T-cell (primary cell): ENCODE measurements around the gene SRSF3. TPM values are rescaled to one million over a fixed set of nuclear protein-coding genes. Genes with fewer than 3 reads are reported as not detected.

Source experiments
- ATAC-seq, 4 experiments: fragments of 200-7000 bp in 3 of 4; fragments of 150-1000 bp in 1 of 4; cut with Tn5 transposase; replicated peaks in 1 of 4; 1 replicate in 3 of 4; 2 replicates in 1 of 4; pipeline ENCODE4 v1.10.0; 2021; ENCODE audit warnings: moderate library complexity in 3 of 4, mild to moderate bottlenecking in 2 of 4, moderate number of reproducible peaks in 1 of 4
- CTCF ChIA-PET, 2 donors: fragments of 300-600 bp; sonication (Branson Sonifier 250); formaldehyde crosslinking; loops; one replicate each; lab custom pipeline; 2022; ENCODE audit warnings: antibody characterized with exemption in 2 of 2; lab: Charles Lee
- POLR2A ChIA-PET, 2 donors: fragments of 300-600 bp; sonication (Branson Sonifier 250); formaldehyde crosslinking; loops; one replicate each; lab custom pipeline; 2022; ENCODE audit warnings: antibody characterized with exemption in 2 of 2; lab: Charles Lee
- DNase-seq, 35 experiments: peaks; one replicate each; pipeline versions ENCODE4 v3.0.0 to v3.0.0-alpha.2; 2013 to 2023
- H3K27ac ChIP-seq: one replicate; pipeline ENCODE4 v1.5.1; 2013; ENCODE audit warnings: low read length
- H3K27me3 ChIP-seq, 2 experiments: replicated peaks in 1 of 2; 1 replicate in 1 of 2; 2 replicates in 1 of 2; pipeline versions ENCODE4 v1.6.1 to v1.7.0; 2013; ENCODE audit warnings: low read length in 1 of 2, mixed read lengths in 1 of 2; ENCODE audit not compliant: control insufficient read depth in 2 of 2, insufficient read depth in 2 of 2; ENCODE audit errors: extremely low read depth in 1 of 2
- H3K36me3 ChIP-seq, 2 donors: 1 replicate in 1 of 2; 2 replicates in 1 of 2; pipeline versions ENCODE4 v1.6.1 to v1.7.0; 2013; ENCODE audit warnings: low read length in 1 of 2; ENCODE audit not compliant: control insufficient read depth in 2 of 2, insufficient read depth in 1 of 2; ENCODE audit errors: extremely low read depth in 1 of 2
- H3K4me1 ChIP-seq, 2 experiments: 1 replicate in 1 of 2; 2 replicates in 1 of 2; pipeline versions ENCODE4 v1.6.1 to v1.7.0; 2013; ENCODE audit warnings: low read length in 2 of 2, mixed read lengths in 1 of 2; ENCODE audit not compliant: insufficient read depth in 2 of 2, control insufficient read depth in 1 of 2; ENCODE audit errors: extremely low read depth in 1 of 2
- H3K4me3 ChIP-seq, 2 donors: 1 replicate in 1 of 2; 2 replicates in 1 of 2; pipeline versions ENCODE4 v1.5.1 to v1.7.0; 2013; ENCODE audit warnings: mild to moderate bottlenecking in 2 of 2, low read length in 1 of 2, moderate library complexity in 1 of 2; ENCODE audit not compliant: control insufficient read depth in 1 of 2; ENCODE audit errors: extremely low read depth in 1 of 2
- H3K9me3 ChIP-seq: 2 replicates; pipeline ENCODE4 v1.7.0; 2013
- H3K27ac Mint-ChIP-seq, 2 donors: one replicate each; pipeline ENCODE4 v1.8.0; 2020 to 2021; ENCODE audit warnings: mild to moderate bottlenecking in 2 of 2, mixed read lengths in 2 of 2
- H3K27me3 Mint-ChIP-seq, 2 donors: one replicate each; pipeline ENCODE4 v1.8.0; 2021 to 2022; ENCODE audit warnings: mixed read lengths in 2 of 2
- H3K36me3 Mint-ChIP-seq: one replicate; pipeline ENCODE4 v1.8.0; 2021; ENCODE audit warnings: mixed read lengths
- H3K4me1 Mint-ChIP-seq, 3 donors: one replicate each; pipeline ENCODE4 v1.8.0; 2020 to 2022; ENCODE audit warnings: mixed read lengths in 3 of 3, mild to moderate bottlenecking in 1 of 3
- H3K4me3 Mint-ChIP-seq, 3 donors: one replicate each; pipeline ENCODE4 v1.8.0; 2020 to 2022; ENCODE audit warnings: mild to moderate bottlenecking in 3 of 3, mixed read lengths in 3 of 3, moderate library complexity in 3 of 3
- H3K9me3 Mint-ChIP-seq, 3 donors: one replicate each; pipeline ENCODE4 v1.8.0; 2020 to 2022; ENCODE audit warnings: mixed read lengths in 3 of 3
- WGBS: methylation state at CpG from one replicate; pipeline ENCODE4 v1.1.5; 2013; ENCODE audit warnings: missing lambda C conversion rate; ENCODE audit not compliant: insufficient coverage; 5-methylcytosine and 5-hydroxymethylcytosine counted together
- total RNA-seq, 35 experiments: library from RNA in 6 of 35; stranded (reverse) in 6 of 35; fragments of 120-200 nt in 1 of 35; gene quantifications; one replicate each; pipeline versions ENCODE4 v1.2.1 to v1.2.4 and lab custom pipeline; 2013 to 2026

Gene SRSF3
- total RNA-seq, 5 donors from 2014 or later (not counting 1 experiment from before 2014, with no cell fraction given): 322 to 546 (median 332) TPM

DNA sequence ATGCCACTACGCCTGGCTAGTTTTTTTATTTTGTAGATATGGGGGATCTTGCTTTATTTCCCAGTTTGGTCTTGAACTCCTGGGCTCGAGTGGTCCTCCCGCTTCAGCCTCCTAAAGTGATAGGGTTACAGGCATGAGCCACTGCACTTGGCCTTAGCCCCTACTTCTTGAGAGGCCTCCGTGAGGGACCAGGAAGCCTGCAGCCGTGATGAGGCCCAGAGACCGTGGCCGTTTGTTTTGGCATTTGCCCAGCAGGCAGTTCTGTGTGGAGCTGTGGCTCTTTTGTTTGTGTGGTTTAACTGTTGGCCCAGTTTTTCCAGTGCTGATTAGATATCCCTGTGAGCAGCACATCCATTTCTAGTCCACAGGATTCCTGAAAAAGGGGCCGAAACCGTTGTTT lies 39.8 kb downstream of the SRSF3 start:
- Mint-ChIP-seq H3K9me3 (no peaks in the 10 kb centered on the region), H3K4me3 (no peak overlapping the region), H3K36me3 (no peaks in the 10 kb centered on the region), H3K4me1 (no peaks in the 10 kb centered on the region), H3K27me3 (peaks cover 0 to 2% of the 10 kb centered on the region in 2 donors), H3K27ac (no peak overlapping the region)
- no peaks in the 10 kb centered on the region for H3K36me3 ChIP-seq
- WGBS: 80% methylated on average over 4 of the region's 9 CpGs
- ATAC-seq (no peak), DNase-seq (no peak)
- ChIA-PET CTCF (interaction anchor here (0.5 to 0.7 kb wide), 3 partner anchors 49 to 1158 kb away, joined by 3 to 4 read pairs (median 4); no protein-coding TSS in a partner anchor), POLR2A (no interaction called here)
- H3K27me3 ChIP-seq: peaks cover 0 to 25% of the 10 kb centered on the region in 2 experiments
- H3K4me1 ChIP-seq: no peaks in the 10 kb centered on the region
- no peaks in the 10 kb centered on the region for H3K9me3 ChIP-seq
- H3K4me3 ChIP-seq: no peak overlapping the region
- no peak overlapping the region for H3K27ac ChIP-seq

DNA sequence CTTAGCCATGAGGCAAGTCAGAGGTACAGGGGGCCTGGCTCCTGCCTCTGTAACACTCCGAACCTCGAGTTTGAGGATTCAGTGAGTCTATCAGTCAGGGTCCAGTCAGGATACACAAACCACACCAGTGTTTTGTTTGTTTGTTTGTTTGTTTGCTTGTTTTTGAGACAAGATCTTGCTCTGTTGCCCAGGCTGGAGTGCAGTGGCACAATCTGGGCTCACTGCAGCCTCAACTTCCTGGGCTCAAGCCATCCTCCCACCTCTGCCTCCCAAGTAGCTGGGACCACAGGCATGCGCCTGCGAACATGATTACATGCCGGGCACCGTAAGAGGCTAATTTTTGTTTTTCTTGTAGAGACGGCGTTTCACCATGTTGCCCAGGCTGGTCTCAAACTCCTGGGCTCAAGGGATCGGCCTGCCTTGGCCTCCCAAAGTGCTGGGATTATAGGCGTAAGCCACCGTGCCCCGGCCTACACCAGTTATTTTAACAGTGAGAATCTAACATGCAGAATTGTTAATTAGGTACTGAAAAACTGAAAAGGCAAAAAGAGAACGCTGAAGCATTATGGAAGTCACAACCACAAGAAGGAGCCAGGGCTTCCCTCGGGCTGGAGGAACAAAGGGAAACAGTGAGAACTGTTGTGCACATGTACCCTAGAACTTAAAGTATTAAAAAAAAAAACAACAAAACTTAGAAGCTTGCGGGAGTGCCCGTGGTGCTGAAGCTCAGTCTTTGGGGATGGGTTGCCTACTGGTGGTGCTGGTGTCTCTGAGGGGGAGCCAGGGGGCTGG lies 40.4 kb downstream of the SRSF3 start:
- peaks cover 0 to 2% of the 10 kb centered on the region in 2 donors for H3K27me3 Mint-ChIP-seq
- ChIA-PET CTCF (interaction anchor here in 1 of 2 donors (0.7 kb wide), 1 partner anchor 48 kb away, joined by 3 read pairs; no protein-coding TSS in a partner anchor), POLR2A (no interaction called here)
- no peak overlapping the region for H3K4me3 ChIP-seq
- H3K9me3 Mint-ChIP-seq: no peaks in the 10 kb centered on the region
- H3K4me1 Mint-ChIP-seq: no peaks in the 10 kb centered on the region
- no peaks in the 10 kb centered on the region for H3K4me1 ChIP-seq
- 74% methylated on average over 8 of the region's 16 CpGs for WGBS
- DNase-seq: no peak
- H3K27ac ChIP-seq: no peak overlapping the region
- peaks cover 0 to 25% of the 10 kb centered on the region in 2 experiments for H3K27me3 ChIP-seq
- no peaks in the 10 kb centered on the region for H3K36me3 Mint-ChIP-seq
- no peaks in the 10 kb centered on the region for H3K9me3 ChIP-seq
- no peaks in the 10 kb centered on the region for H3K36me3 ChIP-seq
- no peak for ATAC-seq
- no peak overlapping the region for H3K27ac Mint-ChIP-seq
- H3K4me3 Mint-ChIP-seq: no peak overlapping the region

DNA sequence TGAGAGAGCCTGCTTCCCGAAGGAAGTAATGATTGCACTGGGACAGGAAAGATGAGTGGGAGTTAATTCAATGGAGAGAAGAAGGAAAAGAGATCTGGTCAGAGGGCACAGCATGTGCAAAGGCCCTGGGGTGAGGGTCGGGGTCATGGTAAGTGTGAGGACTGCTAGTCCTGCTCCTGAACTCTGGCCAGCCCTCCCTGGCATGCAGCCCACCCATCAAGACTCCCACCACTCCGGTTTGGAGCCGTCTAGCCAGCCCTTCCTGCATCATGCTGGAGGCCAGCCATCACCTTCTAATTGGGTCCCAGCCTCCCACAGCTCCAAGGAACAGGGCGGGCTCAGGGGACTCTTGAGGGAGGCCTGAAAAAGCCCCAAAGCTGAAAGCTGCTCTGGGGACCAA lies 42.1 kb downstream of the SRSF3 start:
- no peak for ATAC-seq
- Mint-ChIP-seq H3K9me3 (no peaks in the 10 kb centered on the region), H3K36me3 (no peaks in the 10 kb centered on the region), H3K27ac (no peak overlapping the region), H3K4me3 (no peak overlapping the region), H3K4me1 (no peaks in the 10 kb centered on the region), H3K27me3 (peaks cover 0 to 2% of the 10 kb centered on the region in 2 donors)
- H3K4me1 ChIP-seq: no peaks in the 10 kb centered on the region
- CTCF ChIA-PET: no interaction called here
- DNase-seq: no peak
- H3K4me3 ChIP-seq: no peak overlapping the region
- H3K27ac ChIP-seq: no peak overlapping the region
- POLR2A ChIA-PET: no interaction called here
- H3K27me3 ChIP-seq: peaks cover 0 to 25% of the 10 kb centered on the region in 2 experiments
- WGBS: 100% methylated on average over 1 of the region's 5 CpGs
- H3K9me3 ChIP-seq: no peaks in the 10 kb centered on the region
- no peaks in the 10 kb centered on the region for H3K36me3 ChIP-seq

DNA sequence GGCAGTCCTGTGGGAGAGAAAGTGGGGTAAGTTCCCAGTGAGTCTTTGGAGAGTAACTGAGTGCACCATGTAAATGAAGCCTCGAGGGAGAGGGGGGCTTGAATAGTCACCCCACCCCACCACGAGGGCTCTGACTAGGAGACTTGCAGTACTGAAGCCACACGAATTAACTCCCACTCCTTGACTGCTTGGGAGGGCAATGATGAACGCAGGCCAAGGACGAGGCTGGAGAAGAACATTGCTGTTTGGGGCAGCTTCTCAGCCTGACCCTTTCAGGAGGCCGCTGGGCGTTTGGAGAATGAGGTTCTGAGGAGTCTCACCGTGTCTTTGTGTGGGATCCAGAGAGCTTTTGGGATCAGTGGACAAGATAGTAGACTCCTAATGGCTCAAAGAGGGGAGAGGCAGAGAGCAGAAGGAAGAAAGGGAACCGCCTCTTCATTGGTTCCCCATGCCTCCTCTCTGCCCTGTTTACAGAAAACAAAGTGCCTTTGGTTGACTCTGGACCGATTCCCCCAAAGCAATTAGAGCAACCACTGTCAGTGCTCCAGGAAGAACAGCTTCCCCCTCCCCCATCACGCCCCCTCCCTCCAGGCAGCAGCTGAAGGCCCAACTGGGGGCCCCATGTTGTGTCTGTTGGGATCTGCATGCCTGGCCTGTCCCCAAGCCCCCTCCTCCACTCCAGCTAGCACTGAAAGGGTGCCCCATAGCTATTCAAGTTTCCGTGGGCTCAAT lies 42.7 kb downstream of the SRSF3 start:
- WGBS: 85% methylated on average over 10 of the region's 12 CpGs
- no peak overlapping the region for H3K4me3 Mint-ChIP-seq
- H3K4me1 Mint-ChIP-seq: no peaks in the 10 kb centered on the region
- CTCF ChIA-PET: no interaction called here
- Histone ChIP-seq H3K36me3 (no peaks in the 10 kb centered on the region), H3K27ac (no peak overlapping the region), H3K27me3 (peaks cover 0 to 20% of the 10 kb centered on the region in 2 experiments), H3K4me1 (no peaks in the 10 kb centered on the region), H3K9me3 (no peaks in the 10 kb centered on the region), H3K4me3 (no peak overlapping the region)
- POLR2A ChIA-PET: no interaction called here
- DNase-seq (no peak), ATAC-seq (no peak)
- peaks cover 0 to 2% of the 10 kb centered on the region in 2 donors for H3K27me3 Mint-ChIP-seq
- no peaks in the 10 kb centered on the region for H3K9me3 Mint-ChIP-seq
- H3K36me3 Mint-ChIP-seq: no peaks in the 10 kb centered on the region
- no peak overlapping the region for H3K27ac Mint-ChIP-seq

DNA sequence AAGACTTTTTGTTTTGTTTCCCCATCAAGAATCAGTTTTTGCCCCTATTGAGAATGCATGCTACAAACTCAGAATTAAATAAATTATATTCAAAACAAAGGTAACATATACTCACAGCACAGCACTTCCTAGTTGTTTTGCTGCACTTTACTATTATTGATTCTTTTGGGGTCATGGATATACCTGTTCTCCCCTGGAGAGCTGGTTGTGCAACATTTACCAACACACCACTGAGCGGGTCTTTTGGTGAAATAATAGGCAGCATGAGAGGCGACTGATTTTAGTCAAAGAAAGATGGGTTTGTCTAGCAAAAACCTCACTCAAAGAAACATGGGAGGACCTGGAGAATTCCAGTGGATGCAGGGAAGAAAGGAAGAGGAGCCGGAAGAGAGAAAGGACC lies 44.4 kb downstream of the SRSF3 start:
- Mint-ChIP-seq H3K27ac (no peak overlapping the region), H3K9me3 (no peaks in the 10 kb centered on the region), H3K4me1 (no peaks in the 10 kb centered on the region), H3K4me3 (no peak overlapping the region), H3K36me3 (no peaks in the 10 kb centered on the region), H3K27me3 (peaks cover 0 to 2% of the 10 kb centered on the region in 2 donors)
- peaks cover 0 to 20% of the 10 kb centered on the region in 2 experiments for H3K27me3 ChIP-seq
- no CpG with 5 or more reads among the region's 3 CpGs for WGBS
- no peaks in the 10 kb centered on the region for H3K4me1 ChIP-seq
- no peaks in the 10 kb centered on the region for H3K9me3 ChIP-seq
- DNase-seq (no peak), ATAC-seq (no peak)
- no peak overlapping the region for H3K27ac ChIP-seq
- no peak overlapping the region for H3K4me3 ChIP-seq
- ChIA-PET CTCF (no interaction called here), POLR2A (no interaction called here)
- H3K36me3 ChIP-seq: no peaks in the 10 kb centered on the region

DNA sequence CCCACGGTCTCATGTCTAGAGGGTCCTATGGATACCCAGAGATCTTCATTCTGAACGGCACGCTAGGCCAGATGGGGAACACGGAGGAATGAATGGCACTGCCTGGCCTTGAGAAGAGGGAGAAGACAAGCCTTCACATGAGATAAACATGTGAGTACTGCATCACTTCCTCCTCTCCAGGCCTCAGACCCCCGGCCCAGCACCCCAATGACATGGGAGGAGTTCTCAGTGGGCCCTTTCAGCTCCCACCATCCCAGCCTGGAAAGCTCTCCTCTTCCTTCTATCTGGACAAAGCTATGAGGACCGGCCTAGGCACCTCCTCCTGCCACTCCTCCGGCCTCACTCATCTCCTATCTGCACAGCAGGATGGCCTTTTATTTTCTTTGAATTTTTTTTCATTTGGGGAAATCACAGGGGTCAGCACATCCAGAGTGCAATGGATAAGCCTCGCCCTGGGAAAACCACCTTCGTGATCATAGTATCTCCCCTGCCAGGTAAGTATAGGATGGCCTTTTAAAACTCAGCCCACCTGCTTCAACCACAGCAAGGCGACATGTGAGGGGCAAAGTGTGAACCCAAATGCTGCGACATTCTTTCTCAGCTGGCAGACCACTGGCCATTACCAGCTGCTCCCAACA lies 45.1 kb downstream of the SRSF3 start:
- Histone ChIP-seq H3K36me3 (no peaks in the 10 kb centered on the region), H3K4me3 (no peak overlapping the region), H3K27me3 (peaks cover 0 to 21% of the 10 kb centered on the region in 2 experiments), H3K4me1 (no peaks in the 10 kb centered on the region), H3K9me3 (no peaks in the 10 kb centered on the region), H3K27ac (no peak overlapping the region)
- WGBS: 85% methylated on average over 7 of the region's 11 CpGs
- no peak for ATAC-seq
- DNase-seq: peak in 3 of 35 experiments; percentile 9 to 61 (median 25)
- Mint-ChIP-seq H3K9me3 (no peaks in the 10 kb centered on the region), H3K36me3 (no peaks in the 10 kb centered on the region), H3K27ac (no peak overlapping the region), H3K4me3 (no peak overlapping the region), H3K4me1 (no peaks in the 10 kb centered on the region), H3K27me3 (peaks cover 0 to 2% of the 10 kb centered on the region in 2 donors)
- ChIA-PET CTCF (no interaction called here), POLR2A (interaction anchor here in 1 of 2 donors (0.6 kb wide), 1 partner anchor 12 kb away, joined by 3 read pairs; no protein-coding TSS in a partner anchor)
